Endothelial cell (in vitro differentiated cells): Measurements from ENCODE around the gene PUSL1. TPM values are rescaled to one million over a fixed set of nuclear protein-coding genes. Genes with fewer than 3 reads are reported as not detected.

ENCODE experiments used
- DNase-seq: peaks from one replicate; pipeline ENCODE4 v3.0.0; 2021; ENCODE audit warnings: low spot score
- H3K27ac Mint-ChIP-seq: one replicate; pipeline ENCODE4 v1.8.0; 2021; ENCODE audit warnings: mixed read lengths, inconsistent platforms; ENCODE audit not compliant: unreplicated experiment
- H3K27me3 Mint-ChIP-seq: one replicate; pipeline ENCODE4 v1.8.0; 2021; ENCODE audit warnings: mild to moderate bottlenecking, moderate library complexity, mixed read lengths, inconsistent platforms; ENCODE audit not compliant: unreplicated experiment
- H3K36me3 Mint-ChIP-seq: one replicate; pipeline ENCODE4 v1.8.0; 2021; ENCODE audit warnings: mild to moderate bottlenecking, low read depth, mixed read lengths, inconsistent platforms; ENCODE audit not compliant: unreplicated experiment
- H3K4me1 Mint-ChIP-seq: one replicate; pipeline ENCODE4 v1.8.0; 2021; ENCODE audit warnings: mild to moderate bottlenecking, mixed read lengths, inconsistent platforms; ENCODE audit not compliant: unreplicated experiment
- H3K4me3 Mint-ChIP-seq: one replicate; pipeline ENCODE4 v1.8.0; 2021; ENCODE audit warnings: mild to moderate bottlenecking, mixed read lengths, inconsistent platforms; ENCODE audit not compliant: unreplicated experiment
- H3K9me3 Mint-ChIP-seq: one replicate; pipeline ENCODE4 v1.8.0; 2021; ENCODE audit warnings: mixed read lengths, inconsistent platforms; ENCODE audit not compliant: unreplicated experiment
- microRNA-seq: library from miRNA; unstranded; fragments of <30 nt; microRNA quantifications from one replicate; pipeline ENCODE4, GENCODE V29; 2020; ENCODE audit not compliant: unreplicated experiment
- total RNA-seq: library from RNA; stranded (reverse); fragmentation: NEBNext Ultra II Directional; extraction: Animal tissue kit (Norgen Biotek cat#: 25700); gene quantifications from one replicate; pipeline ENCODE4 v1.2.1, GENCODE V29; 2021; ENCODE audit not compliant: unreplicated experiment
- TF ChIP-seq, protein P1 (sequence below): fragments of 200-600 bp; sonication (generic); IDR thresholded peaks from one replicate; pipeline ENCODE4 v1.5.0; 2021; ENCODE audit warnings: antibody characterized with exemption; ENCODE audit not compliant: unreplicated experiment

The PUSL1 gene
- total RNA-seq, 1 donor from 2014 or later: 14.0 TPM

DNA sequence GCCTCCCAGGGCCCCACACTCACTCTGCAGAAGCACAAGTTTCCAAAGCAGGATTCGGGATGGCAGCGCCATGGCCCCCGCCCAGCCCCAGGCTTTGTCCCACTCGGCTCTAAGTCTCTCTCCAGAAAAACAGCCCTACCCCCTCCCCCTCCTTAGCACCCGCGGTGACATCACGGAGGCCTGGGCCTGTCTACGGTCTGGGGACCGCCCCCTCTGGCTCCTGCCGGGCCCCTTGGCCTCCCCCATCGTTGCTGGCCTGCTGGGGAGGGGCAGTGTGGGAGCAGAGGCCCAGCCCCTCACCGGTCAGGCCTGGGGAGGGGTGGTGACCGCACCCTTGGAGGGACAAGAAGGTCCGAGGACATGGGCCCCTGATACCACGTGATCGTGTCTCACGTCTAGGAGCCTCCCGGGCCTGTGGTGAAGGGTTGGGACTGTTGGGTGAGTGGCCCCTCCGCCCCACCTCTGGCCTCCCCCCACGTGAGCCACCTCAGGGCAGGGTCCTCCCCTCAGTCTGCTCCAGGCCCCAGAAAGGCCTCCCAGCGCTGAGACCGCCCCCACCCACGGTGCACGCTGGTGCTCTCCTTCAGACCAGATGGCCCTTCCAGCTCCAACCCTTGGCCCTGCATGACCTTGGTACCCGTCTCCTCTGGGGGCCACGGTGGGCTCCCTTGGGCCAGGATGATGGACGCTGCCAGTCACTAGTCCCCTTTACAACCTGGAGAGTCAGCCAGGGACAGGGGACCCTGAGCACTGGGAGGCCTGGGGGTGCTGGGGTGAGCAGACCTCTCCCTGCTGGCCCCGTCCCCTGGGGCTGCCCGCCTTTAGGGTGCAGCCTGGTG, 50.3 kb downstream of the PUSL1 start, which contains the start of gene MXRA8:
Gene MXRA8, minus strand, starts transcription at position 123 of the 839 bp plus-strand sequence. Its CDS starts 51 bp downstream, at position 72.
- Mint-ChIP-seq H3K27ac (no peak within 1 kb of the TSS), H3K27me3 (peaks cover 22% of the 10 kb centered on the region), H3K9me3 (no peaks in the 10 kb centered on the region), H3K36me3 (no peaks in the 10 kb centered on the region), H3K4me3 (no peak within 1 kb of the TSS), H3K4me1 (no peaks in the 10 kb centered on the region)
- no peak for DNase-seq
- TF ChIP-seq, protein P1, sequence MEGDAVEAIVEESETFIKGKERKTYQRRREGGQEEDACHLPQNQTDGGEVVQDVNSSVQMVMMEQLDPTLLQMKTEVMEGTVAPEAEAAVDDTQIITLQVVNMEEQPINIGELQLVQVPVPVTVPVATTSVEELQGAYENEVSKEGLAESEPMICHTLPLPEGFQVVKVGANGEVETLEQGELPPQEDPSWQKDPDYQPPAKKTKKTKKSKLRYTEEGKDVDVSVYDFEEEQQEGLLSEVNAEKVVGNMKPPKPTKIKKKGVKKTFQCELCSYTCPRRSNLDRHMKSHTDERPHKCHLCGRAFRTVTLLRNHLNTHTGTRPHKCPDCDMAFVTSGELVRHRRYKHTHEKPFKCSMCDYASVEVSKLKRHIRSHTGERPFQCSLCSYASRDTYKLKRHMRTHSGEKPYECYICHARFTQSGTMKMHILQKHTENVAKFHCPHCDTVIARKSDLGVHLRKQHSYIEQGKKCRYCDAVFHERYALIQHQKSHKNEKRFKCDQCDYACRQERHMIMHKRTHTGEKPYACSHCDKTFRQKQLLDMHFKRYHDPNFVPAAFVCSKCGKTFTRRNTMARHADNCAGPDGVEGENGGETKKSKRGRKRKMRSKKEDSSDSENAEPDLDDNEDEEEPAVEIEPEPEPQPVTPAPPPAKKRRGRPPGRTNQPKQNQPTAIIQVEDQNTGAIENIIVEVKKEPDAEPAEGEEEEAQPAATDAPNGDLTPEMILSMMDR: no peak

DNA sequence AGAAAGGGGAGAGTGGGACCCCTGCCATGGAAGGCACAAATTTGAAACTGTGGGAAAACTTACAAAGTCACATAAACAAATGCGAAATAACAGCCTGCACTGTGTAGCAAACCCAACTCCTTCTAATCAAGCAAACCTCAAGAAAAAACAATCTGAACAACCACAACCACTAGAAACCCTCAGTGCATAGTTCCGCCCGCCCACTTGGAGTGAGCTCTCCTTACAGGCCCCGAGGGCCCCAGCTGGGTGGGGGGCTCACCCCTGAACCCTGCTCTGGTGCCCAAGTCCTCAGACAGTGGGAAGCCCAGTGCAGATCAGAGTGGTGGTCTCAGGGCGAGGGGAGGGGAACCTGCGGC, 50.9 kb downstream of the PUSL1 start:
- no peak for DNase-seq
- Mint-ChIP-seq H3K27ac (no peak overlapping the region), H3K9me3 (no peaks in the 10 kb centered on the region), H3K36me3 (no peaks in the 10 kb centered on the region), H3K4me1 (no peaks in the 10 kb centered on the region), H3K27me3 (peaks cover 16% of the 10 kb centered on the region), H3K4me3 (no peak overlapping the region)
- TF ChIP-seq, protein P1: no peak

DNA sequence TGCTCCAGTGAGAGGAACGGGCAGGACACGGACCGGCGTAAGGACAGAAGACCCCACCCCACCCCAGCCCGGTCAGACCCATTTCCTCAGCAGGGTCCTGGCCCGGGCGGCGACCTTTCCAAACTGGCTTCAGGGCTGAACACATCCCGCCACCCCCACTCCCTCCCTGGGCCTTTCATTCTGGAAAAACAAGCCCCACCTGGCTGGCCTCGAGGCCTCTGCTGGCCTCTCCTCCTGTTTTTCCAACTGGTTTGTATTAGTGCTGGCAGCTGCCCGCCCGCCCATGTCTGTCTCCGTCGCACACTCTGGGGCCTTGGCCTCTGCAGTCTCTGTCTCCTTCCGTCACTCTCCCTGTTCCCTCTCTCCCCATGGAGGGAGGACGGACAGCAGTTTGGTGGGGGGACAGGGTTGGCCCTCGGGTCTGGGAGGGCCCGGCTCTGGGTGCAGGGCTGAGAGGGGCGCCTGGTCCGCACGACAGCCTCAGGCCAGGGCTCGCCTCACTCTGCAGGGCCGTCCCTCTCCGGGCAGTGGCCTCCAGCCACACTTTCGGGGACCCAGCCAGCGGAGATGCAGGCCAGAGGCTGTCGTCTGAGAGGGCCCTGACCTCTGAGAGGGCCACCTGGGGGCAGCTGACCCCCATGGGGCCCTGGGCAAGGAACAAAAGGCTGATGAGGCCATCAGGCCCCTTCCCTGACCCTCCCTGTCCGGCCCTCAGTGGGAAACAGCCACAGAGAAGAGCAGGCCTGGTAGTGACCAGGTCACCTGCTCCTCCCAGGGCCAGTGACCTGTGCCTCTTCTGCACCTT, 51.5 kb downstream of the PUSL1 start:
- DNase-seq: no peak
- H3K27me3 Mint-ChIP-seq: peaks cover 16% of the 10 kb centered on the region
- H3K9me3 Mint-ChIP-seq: no peaks in the 10 kb centered on the region
- no peak overlapping the region for H3K4me3 Mint-ChIP-seq
- H3K4me1 Mint-ChIP-seq: no peaks in the 10 kb centered on the region
- no peaks in the 10 kb centered on the region for H3K36me3 Mint-ChIP-seq
- TF ChIP-seq, protein P1: no peak
- no peak overlapping the region for H3K27ac Mint-ChIP-seq

DNA sequence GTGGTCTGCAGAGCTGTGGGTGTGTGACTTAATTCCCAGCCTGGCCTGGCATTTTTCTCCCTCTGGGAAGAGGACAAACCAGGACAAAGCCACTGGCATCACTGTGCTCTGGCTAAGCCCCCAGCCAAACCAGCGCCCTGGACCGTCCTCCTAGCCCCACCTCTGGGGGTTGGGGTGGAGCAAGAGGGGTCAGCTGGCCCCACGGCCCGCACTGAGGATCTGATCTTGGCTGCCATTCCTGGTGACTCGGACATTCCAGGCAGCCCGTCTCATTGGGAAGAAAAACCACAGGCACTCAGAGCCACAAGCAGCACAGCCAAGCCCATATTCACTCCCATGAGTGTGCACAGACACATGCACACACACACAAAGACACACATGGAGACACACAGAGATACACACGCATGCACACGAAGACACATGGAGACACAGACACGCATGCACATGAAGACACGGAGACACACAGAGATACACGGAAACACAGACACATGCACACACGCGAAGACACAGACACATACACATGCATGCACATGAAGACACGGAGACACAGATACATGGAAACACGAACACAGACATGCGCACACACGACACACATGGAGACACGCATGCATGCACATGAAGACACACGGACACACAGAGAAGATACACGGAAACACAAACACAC, 52.2 kb downstream of the PUSL1 start:
- Mint-ChIP-seq H3K36me3 (no peaks in the 10 kb centered on the region), H3K27me3 (peaks cover 16% of the 10 kb centered on the region), H3K4me3 (no peak overlapping the region), H3K27ac (peak overlapping the region; percentile 26), H3K4me1 (no peaks in the 10 kb centered on the region), H3K9me3 (no peaks in the 10 kb centered on the region)
- TF ChIP-seq, protein P1: no peak
- DNase-seq: no peak

Small RNA genes lying within 50 kb of the gene (microRNA-seq; reads per million reads assigned to microRNA genes)
- gene MIR6726 (3.1 reads per million, percentile 39 among the genes with 10 or more reads in this experiment), gene MIR6727 (1.4 reads per million, percentile 21 among the genes with 10 or more reads in this experiment), gene MIR6808 (0.42 reads per million)

Other genes with a start within 250 kb of the PUSL1 start
- not detected for gene RNF223, start 234.3 kb upstream of the PUSL1 start, total RNA-seq
- 16.6 TPM for gene C1orf159, start 192.5 kb upstream of the PUSL1 start, total RNA-seq
- gene TTLL10, start 134.7 kb upstream of the PUSL1 start, total RNA-seq: not detected
- not detected for gene TNFRSF18, start 102.0 kb upstream of the PUSL1 start, total RNA-seq
- 0.80 TPM for gene TNFRSF4, start 94.4 kb upstream of the PUSL1 start, total RNA-seq
- 130 TPM for gene SDF4, start 76.6 kb upstream of the PUSL1 start, total RNA-seq
- 43.2 TPM for gene B3GALT6, start 76.4 kb upstream of the PUSL1 start, total RNA-seq
- 0.69 TPM for gene C1QTNF12, start 61.9 kb upstream of the PUSL1 start, total RNA-seq
- gene UBE2J2, start 34.7 kb upstream of the PUSL1 start, total RNA-seq: 71.9 TPM
- 3.9 TPM for gene SCNN1D, start 28.2 kb upstream of the PUSL1 start, total RNA-seq
- 54.0 TPM for gene ACAP3, start 667 bp upstream of the PUSL1 start, total RNA-seq
- gene INTS11, start 16.1 kb downstream of the PUSL1 start, total RNA-seq: 104 TPM
- gene CPTP, start 16.2 kb downstream of the PUSL1 start, total RNA-seq: 26.0 TPM
- 1.2 TPM for gene TAS1R3, start 22.7 kb downstream of the PUSL1 start, total RNA-seq
- 26.7 TPM for gene DVL1, start 40.8 kb downstream of the PUSL1 start, total RNA-seq
- gene MXRA8, start 50.0 kb downstream of the PUSL1 start, total RNA-seq: 0.64 TPM
- 128 TPM for gene AURKAIP1, start 66.6 kb downstream of the PUSL1 start, total RNA-seq
- 266 TPM for gene CCNL2, start 90.7 kb downstream of the PUSL1 start, total RNA-seq
- 95.0 TPM for gene MRPL20, start 98.7 kb downstream of the PUSL1 start, total RNA-seq
- 0.31 TPM for gene ANKRD65, start 112.7 kb downstream of the PUSL1 start, total RNA-seq
- 34.2 TPM for gene VWA1, start 127.1 kb downstream of the PUSL1 start, total RNA-seq
- gene ATAD3C, start 141.1 kb downstream of the PUSL1 start, total RNA-seq: 2.9 TPM
- 27.2 TPM for gene ATAD3B, start 163.2 kb downstream of the PUSL1 start, total RNA-seq
- 30.4 TPM for gene ATAD3A, start 203.6 kb downstream of the PUSL1 start, total RNA-seq
- 6.6 TPM for gene TMEM240, start 232.0 kb downstream of the PUSL1 start, total RNA-seq